Endothelial cell of umbilical vein (primary cell): ENCODE results near the gene FXYD6. TPM values are rescaled to one million over a fixed set of nuclear protein-coding genes. Genes with fewer than 3 reads are reported as not detected.

Experiments
- BruUV-seq: library from RNA; stranded (reverse); fragments of 400-500 nt; replicated peaks from 2 replicates; lab custom pipeline; 2021; lab: Mats Ljungman, UMichigan
- CTCF ChIA-PET: fragments of 300-600, 350-600 bp; sonication (Branson Sonifier 250); formaldehyde crosslinking; loops from one replicate; lab custom pipeline; 2021; ENCODE audit warnings: antibody characterized with exemption, inconsistent platforms; lab: Charles Lee
- POLR2A ChIA-PET: fragments of 300-600, 350-600 bp; sonication (Branson Sonifier 250); formaldehyde crosslinking; loops from one replicate; lab custom pipeline; 2021; ENCODE audit warnings: antibody characterized with exemption, inconsistent platforms; lab: Charles Lee
- DNase-seq: peaks from one replicate; pipeline ENCODE4 v3.0.0-alpha.2; 2011; ENCODE audit warnings: low read depth, low spot score
- FAIRE-seq: peaks from 2 replicates; lab custom pipeline; 2011; peaks lifted over from hg19 to GRCh38; lab: Jason Lieb, UNC
- H2AFZ ChIP-seq: 2 replicates; pipeline ENCODE4 v1.6.0; 2012; ENCODE audit warnings: low read depth, low read length, control low read depth, inconsistent platforms
- H3K27ac ChIP-seq: 2 replicates; pipeline ENCODE4 v1.5.1; 2011; ENCODE audit warnings: low read depth, mild to moderate bottlenecking, control low read depth, low read length, moderate library complexity; ENCODE audit not compliant: insufficient read depth
- H3K27me3 ChIP-seq, 2 experiments: 2 replicates each; pipeline versions ENCODE4 v1.6.0 to v1.6.1; 2011; ENCODE audit warnings: low read length in 2 of 2, mixed read lengths in 1 of 2; ENCODE audit not compliant: control insufficient read depth in 2 of 2, insufficient read depth in 2 of 2
- H3K36me3 ChIP-seq, 2 experiments: 2 replicates in 1 of 2; 3 replicates in 1 of 2; pipeline ENCODE4 v1.5.1; 2011; ENCODE audit warnings: low read length in 2 of 2, mild to moderate bottlenecking in 1 of 2, moderate library complexity in 1 of 2; ENCODE audit not compliant: control insufficient read depth in 2 of 2, insufficient read depth in 2 of 2; ENCODE audit errors: extremely low read depth in 1 of 2
- H3K4me1 ChIP-seq: 3 replicates; pipeline ENCODE4 v1.5.1; 2011; ENCODE audit warnings: mild to moderate bottlenecking, low read length; ENCODE audit not compliant: control insufficient read depth, insufficient read depth; ENCODE audit errors: extremely low read depth
- H3K4me2 ChIP-seq: 2 replicates; pipeline ENCODE4 v1.6.1; 2011; ENCODE audit warnings: low read length, control low read depth, mixed read lengths; ENCODE audit not compliant: insufficient read depth
- H3K4me3 ChIP-seq, 3 experiments: fragments of 200-600 bp in 1 of 3; sonication (generic), shearing (Covaris generic) in 1 of 3; replicated peaks in 1 of 3; 2 replicates each; pipeline ENCODE4 v1.5.1; 2011 to 2016; ENCODE audit warnings: control low read depth in 3 of 3, low read length in 3 of 3, mild to moderate bottlenecking in 2 of 3, inconsistent platforms in 1 of 3, low read depth in 1 of 3, moderate library complexity in 1 of 3; ENCODE audit not compliant: insufficient read depth in 1 of 3
- H3K79me2 ChIP-seq: 2 replicates; pipeline ENCODE4 v1.6.0; 2012; ENCODE audit warnings: low read length, inconsistent platforms; ENCODE audit not compliant: control insufficient read depth, insufficient read depth
- H3K9ac ChIP-seq: replicated peaks from 2 replicates; pipeline ENCODE3; 2011; ENCODE audit warnings: low read length, control low read depth; ENCODE audit not compliant: insufficient read depth; ENCODE audit errors: extremely low read depth
- H3K9me1 ChIP-seq: replicated peaks from 3 replicates; pipeline ENCODE4 v1.6.0; 2011; ENCODE audit warnings: mild to moderate bottlenecking, low read length; ENCODE audit not compliant: control insufficient read depth, insufficient read depth; ENCODE audit errors: extremely low read depth
- H3K9me3 ChIP-seq: replicated peaks from 2 replicates; pipeline ENCODE4 v1.5.1; 2012; ENCODE audit warnings: low read length, inconsistent platforms; ENCODE audit not compliant: control insufficient read depth, insufficient read depth
- H4K20me1 ChIP-seq: replicated peaks from 2 replicates; pipeline ENCODE3; 2011; ENCODE audit warnings: mild to moderate bottlenecking, low read length; ENCODE audit not compliant: control insufficient read depth, insufficient read depth; ENCODE audit errors: extremely low read depth
- CTCF ChIP-seq, 2 donors: IDR thresholded peaks; 1 replicate in 1 of 2; 2 replicates in 1 of 2; pipeline ENCODE4 v1.5.1; 2011; ENCODE audit warnings: low read length in 2 of 2, mild to moderate bottlenecking in 2 of 2, moderate library complexity in 2 of 2, control low read depth in 1 of 2, inconsistent platforms in 1 of 2, low read depth in 1 of 2; ENCODE audit not compliant: insufficient read depth in 1 of 2; ENCODE audit errors: extremely low read depth in 1 of 2
- EZH2 ChIP-seq: IDR thresholded peaks from 2 replicates; pipeline ENCODE4 v1.6.1; 2012; ENCODE audit warnings: borderline replicate concordance, low read depth, mild to moderate bottlenecking, moderate library complexity, low read length, inconsistent platforms; ENCODE audit not compliant: severe bottlenecking
- FOS ChIP-seq: IDR thresholded peaks from 2 replicates; pipeline ENCODE4 v1.6.1; 2011; ENCODE audit warnings: mild to moderate bottlenecking, low read length, moderate library complexity, borderline replicate concordance; ENCODE audit not compliant: insufficient read depth
- GATA2 ChIP-seq: IDR thresholded peaks from 2 replicates; pipeline ENCODE4 v1.7.0; 2011; ENCODE audit warnings: low read depth, mild to moderate bottlenecking, moderate library complexity, mixed read lengths, low read length; ENCODE audit not compliant: insufficient read length, insufficient read depth
- JUN ChIP-seq: IDR thresholded peaks from 2 replicates; pipeline ENCODE4 v1.6.1; 2011; ENCODE audit warnings: borderline replicate concordance, low read depth; ENCODE audit not compliant: insufficient read length, insufficient read depth
- MYC ChIP-seq: IDR thresholded peaks from one replicate; pipeline ENCODE4 v1.6.1; 2011; ENCODE audit warnings: mild to moderate bottlenecking, low read depth, low read length
- POLR2A ChIP-seq: IDR thresholded peaks from 2 replicates; pipeline ENCODE4 v1.6.1; 2012; ENCODE audit warnings: low read depth, mild to moderate bottlenecking, control low read depth, low read length
- POLR2AphosphoS5 ChIP-seq: IDR thresholded peaks from 2 replicates; pipeline ENCODE4 v1.6.1; 2012; ENCODE audit warnings: low read depth, mild to moderate bottlenecking, control low read depth, low read length, moderate library complexity; ENCODE audit not compliant: insufficient read depth
- dilution Hi-C: fragments of 300-500 bp; cut with MboI; formaldehyde crosslinking; loops from one replicate; pipeline ENCODE4 v1.15.0; 2019; ENCODE audit warnings: low sequenced_read_pairs; ENCODE audit not compliant: extremely low pct_ligation_motif_present
- intact Hi-C: fragments of 100-400 bp; cut with micrococcal nuclease; formaldehyde crosslinking; loops from one replicate; pipeline ENCODE4 v1.10.0; 2022
- polyA plus RNA-seq, 4 experiments: library from polyadenylated mRNA; depleted of rRNA in 3 of 4; stranded (reverse) in 3 of 4; unstranded in 1 of 4; fragments of >200 nt; gene quantifications; 2 replicates each; pipeline versions ENCODE4 v1.2.1 to v1.2.3, GENCODE V29; 2011 to 2012; ENCODE audit warnings: missing spikeins in 1 of 4
- total RNA-seq: library from RNA; stranded (reverse); gene quantifications from 2 replicates; pipeline ENCODE4 v1.2.3, GENCODE V29; 2021
- TF ChIP-seq, protein P1 (sequence below): IDR thresholded peaks from 2 replicates; pipeline ENCODE4 v1.6.1; 2011; ENCODE audit not compliant: insufficient read depth, insufficient read length

The FXYD6 gene
- total and polyA plus RNA-seq, 2 donors (not counting 3 experiments of a cell fraction or from before 2014, with no cell fraction given), result 1.4 to 8.7 TPM

DNA sequence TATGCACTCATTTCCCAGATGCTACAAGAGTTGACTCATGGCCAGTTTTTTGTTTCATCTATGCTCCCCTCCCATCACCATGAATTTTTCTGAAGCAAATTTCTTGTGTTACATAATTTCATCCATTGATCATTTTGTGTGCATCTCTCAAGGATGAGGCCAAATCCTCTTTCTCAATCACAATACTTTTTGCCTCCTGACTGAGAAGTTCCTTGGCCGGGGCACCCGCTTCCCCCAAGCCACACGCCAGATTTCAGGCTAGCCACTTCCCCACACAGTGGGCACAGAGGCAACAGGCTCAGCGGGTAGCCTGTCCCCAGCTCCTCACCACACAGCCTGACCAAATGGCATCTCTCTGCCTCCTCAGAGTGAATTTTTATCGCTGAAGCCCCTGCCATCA lies 69.6 kb downstream of the FXYD6 start:
- ChIA-PET CTCF (interaction anchor here (0.6 to 5.1 kb wide), 37 partner anchors 8 to 883 kb away, joined by 3 to 213 read pairs (median 4); partner anchors contain the start of gene DSCAML1), POLR2A (no interaction called here)
- Histone ChIP-seq H3K4me1 (no peaks in the 10 kb centered on the region), H3K27me3 (peaks cover 5% of the 10 kb centered on the region in 2 experiments), H3K36me3 (no peaks in the 10 kb centered on the region), H3K9ac (no peak overlapping the region), H3K4me2 (no peak overlapping the region), H2AFZ (no peak overlapping the region), H3K79me2 (no peaks in the 10 kb centered on the region), H3K9me1 (no peaks in the 10 kb centered on the region), H4K20me1 (no peaks in the 10 kb centered on the region), H3K9me3 (no peaks in the 10 kb centered on the region), H3K4me3 (no peak overlapping the region), H3K27ac (no peak overlapping the region)
- dilution Hi-C loops (no loop called here), intact Hi-C loops (loop anchor here (1.0 kb wide), 3 partner anchors 10 to 246 kb away; no protein-coding TSS in a partner anchor)
- DNase-seq (no peak), FAIRE-seq (no peak)
- no peak for TF ChIP-seq JUN
- no peak for TF ChIP-seq POLR2A
- TF ChIP-seq, protein P1, sequence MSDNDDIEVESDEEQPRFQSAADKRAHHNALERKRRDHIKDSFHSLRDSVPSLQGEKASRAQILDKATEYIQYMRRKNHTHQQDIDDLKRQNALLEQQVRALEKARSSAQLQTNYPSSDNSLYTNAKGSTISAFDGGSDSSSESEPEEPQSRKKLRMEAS, result no peak
- TF ChIP-seq EZH2, result no peak
- no peak for TF ChIP-seq POLR2AphosphoS5
- TF ChIP-seq MYC, result no peak
- no peak for TF ChIP-seq GATA2
- BruUV-seq, result no TSS peak

GRCh38 chr11:117805045-117805444 lies 71.4 kb downstream of the FXYD6 start:
- FAIRE-seq (no peak), DNase-seq (no peak)
- dilution Hi-C loops, result no loop called here
- Histone ChIP-seq H4K20me1 (no peaks in the 10 kb centered on the region), H3K4me3 (no peak overlapping the region), H3K9me3 (no peaks in the 10 kb centered on the region), H3K36me3 (no peaks in the 10 kb centered on the region), H3K27me3 (peaks cover 8 to 9% of the 10 kb centered on the region in 2 experiments), H3K9me1 (no peaks in the 10 kb centered on the region), H3K79me2 (no peaks in the 10 kb centered on the region), H3K9ac (no peak overlapping the region), H2AFZ (no peak overlapping the region), H3K27ac (no peak overlapping the region), H3K4me2 (no peak overlapping the region), H3K4me1 (no peaks in the 10 kb centered on the region)
- intact Hi-C loops, result no loop called here
- ChIA-PET POLR2A (no interaction called here), CTCF (interaction anchor here (0.6 to 2.9 kb wide), 8 partner anchors 10 to 646 kb away, joined by 3 to 18 read pairs (median 4); no protein-coding TSS in a partner anchor)
- no peak for TF ChIP-seq FOS
- TF ChIP-seq GATA2, result no peak
- TF ChIP-seq, protein P1, result no peak
- no peak for TF ChIP-seq POLR2AphosphoS5
- TF ChIP-seq POLR2A, result no peak
- no peak for TF ChIP-seq CTCF (IDR thresholded peaks at IDR 0.05; ENCODE audit: extremely low read depth in 1 of 2, insufficient read depth in 1 of 2, low read depth in 1 of 2, low read length in 2 of 2)
- TF ChIP-seq MYC, result no peak
- no peak for TF ChIP-seq JUN
- no peak for TF ChIP-seq EZH2
- BruUV-seq, result no TSS peak
